H9 (cell line): ENCODE data around the gene LRIG1. TPM values are rescaled to one million over a fixed set of nuclear protein-coding genes. Genes with fewer than 3 reads are reported as not detected.

Experiments used
- DNase-seq: peaks from one replicate; pipeline ENCODE4 v3.0.0-alpha.2; 2017
- H2AFZ ChIP-seq: one replicate; pipeline ENCODE4 v1.6.1; 2013; ENCODE audit warnings: mild to moderate bottlenecking, low read length, control low read depth, moderate library complexity
- H2AK5ac ChIP-seq: 2 replicates; pipeline ENCODE4 v1.6.1; 2013; ENCODE audit warnings: low read length, control low read depth, mixed read lengths; ENCODE audit not compliant: insufficient read length
- H2BK120ac ChIP-seq: one replicate; pipeline ENCODE4 v1.6.1; 2013; ENCODE audit warnings: low read depth, mild to moderate bottlenecking, low read length, control low read depth, inconsistent platforms; ENCODE audit not compliant: poor library complexity, severe bottlenecking
- H2BK12ac ChIP-seq: 2 replicates; pipeline ENCODE4 v1.6.1; 2013; ENCODE audit warnings: low read length, control low read depth, mixed read lengths, low read depth; ENCODE audit not compliant: insufficient read length
- H2BK15ac ChIP-seq: 2 replicates; pipeline ENCODE4 v1.6.1; 2013; ENCODE audit warnings: low read depth, low read length, control low read depth
- H2BK20ac ChIP-seq: one replicate; pipeline ENCODE4 v1.6.1; 2013; ENCODE audit warnings: low read depth, mild to moderate bottlenecking, low read length, control low read depth, inconsistent platforms; ENCODE audit not compliant: poor library complexity, severe bottlenecking
- H2BK5ac ChIP-seq: 2 replicates; pipeline ENCODE4 v1.6.1; 2013; ENCODE audit warnings: low read length, control low read depth, mixed read lengths; ENCODE audit not compliant: insufficient read length
- H3K14ac ChIP-seq: 2 replicates; pipeline ENCODE4 v1.6.1; 2013; ENCODE audit warnings: low read length, control low read depth; ENCODE audit not compliant: insufficient read depth
- H3K18ac ChIP-seq: 2 replicates; pipeline ENCODE4 v1.6.1; 2013; ENCODE audit warnings: low read depth, mild to moderate bottlenecking, mixed read lengths, low read length, control low read depth; ENCODE audit not compliant: insufficient read length
- H3K23ac ChIP-seq: 2 replicates; pipeline ENCODE4 v1.6.1; 2013; ENCODE audit warnings: low read length, control low read depth, mixed read lengths, low read depth; ENCODE audit not compliant: insufficient read length
- H3K23me2 ChIP-seq: 2 replicates; pipeline ENCODE4 v1.6.1; 2013; ENCODE audit warnings: low read depth, mild to moderate bottlenecking, mixed read lengths, low read length, control low read depth; ENCODE audit not compliant: insufficient read length, poor library complexity, severe bottlenecking
- H3K27ac ChIP-seq: 2 replicates; pipeline ENCODE4 v1.5.1; 2013; ENCODE audit warnings: low read length, control low read depth, mixed read lengths, low read depth; ENCODE audit not compliant: insufficient read length
- H3K27me3 ChIP-seq: 2 replicates; pipeline ENCODE4 v1.6.1; 2013; ENCODE audit warnings: low read length, control low read depth, inconsistent platforms; ENCODE audit not compliant: insufficient read depth
- H3K4ac ChIP-seq: 2 replicates; pipeline ENCODE4 v1.6.1; 2013; ENCODE audit warnings: low read depth, mild to moderate bottlenecking, control low read depth, inconsistent platforms, low read length, moderate library complexity
- H3K4me1 ChIP-seq: 2 replicates; pipeline ENCODE4 v1.6.1; 2013; ENCODE audit warnings: low read length, control low read depth, inconsistent platforms; ENCODE audit not compliant: insufficient read depth
- H3K4me2 ChIP-seq: 2 replicates; pipeline ENCODE4 v1.6.1; 2013; ENCODE audit warnings: low read length, control low read depth, mixed read lengths; ENCODE audit not compliant: insufficient read length, insufficient read depth
- H3K56ac ChIP-seq: 2 replicates; pipeline ENCODE4 v1.6.1; 2013; ENCODE audit warnings: low read depth, mild to moderate bottlenecking, mixed read lengths, low read length, control low read depth; ENCODE audit not compliant: insufficient read length
- H3K79me1 ChIP-seq: 2 replicates; pipeline ENCODE4 v1.6.1; 2013; ENCODE audit warnings: low read depth, mild to moderate bottlenecking, moderate library complexity, low read length, control low read depth, inconsistent platforms; ENCODE audit not compliant: insufficient read depth, poor library complexity, severe bottlenecking
- H3K79me2 ChIP-seq: 2 replicates; pipeline ENCODE4 v1.6.1; 2013; ENCODE audit warnings: low read length, control low read depth, inconsistent platforms; ENCODE audit not compliant: insufficient read depth
- H3K9ac ChIP-seq: 2 replicates; pipeline ENCODE4 v1.6.1; 2013; ENCODE audit warnings: low read length, control low read depth, mixed read lengths; ENCODE audit not compliant: insufficient read length; ENCODE audit errors: extremely low read depth
- H3K9me3 ChIP-seq: one replicate; pipeline ENCODE4 v1.6.1; 2013; ENCODE audit warnings: low read depth, low read length, inconsistent platforms; ENCODE audit not compliant: control insufficient read depth
- H3T11ph ChIP-seq: one replicate; pipeline ENCODE4 v1.6.1; 2013; ENCODE audit warnings: mild to moderate bottlenecking, low read length, control low read depth, inconsistent platforms
- H4K20me1 ChIP-seq: one replicate; pipeline ENCODE4 v1.6.1; 2013; ENCODE audit not compliant: control insufficient read depth, insufficient read length, insufficient read depth
- H4K5ac ChIP-seq: 2 replicates; pipeline ENCODE4 v1.6.1; 2013; ENCODE audit warnings: low read depth, mild to moderate bottlenecking, mixed read lengths, low read length, control low read depth; ENCODE audit not compliant: insufficient read length
- H4K8ac ChIP-seq: replicated peaks from 2 replicates; pipeline ENCODE4 v1.6.1; 2013; ENCODE audit warnings: low read length, control low read depth, mixed read lengths, low read depth; ENCODE audit not compliant: insufficient read length
- H4K91ac ChIP-seq: 2 replicates; pipeline ENCODE4 v1.6.1; 2013; ENCODE audit warnings: low read depth, mild to moderate bottlenecking, moderate library complexity, mixed read lengths, low read length, control low read depth; ENCODE audit not compliant: insufficient read length
- H3K27ac Mint-ChIP-seq, 3 experiments: 2 replicates in 2 of 3; 3 replicates in 1 of 3; pipeline ENCODE4 v1.8.0; 2020 to 2021; ENCODE audit warnings: mixed read lengths in 3 of 3, mild to moderate bottlenecking in 1 of 3, moderate library complexity in 1 of 3
- H3K27me3 Mint-ChIP-seq: 2 replicates; pipeline ENCODE4 v1.8.0; 2021; ENCODE audit warnings: low read depth, mild to moderate bottlenecking, moderate library complexity, mixed read lengths
- H3K36me3 Mint-ChIP-seq, 3 experiments: 2 replicates in 2 of 3; 3 replicates in 1 of 3; pipeline ENCODE4 v1.8.0; 2020 to 2021; ENCODE audit warnings: low read depth in 3 of 3, mixed read lengths in 3 of 3; ENCODE audit not compliant: insufficient read depth in 1 of 3
- H3K4me1 Mint-ChIP-seq, 2 experiments: 2 replicates each; pipeline ENCODE4 v1.8.0; 2020; ENCODE audit warnings: mixed read lengths in 2 of 2
- H3K4me3 Mint-ChIP-seq, 2 experiments: 2 replicates in 1 of 2; 3 replicates in 1 of 2; pipeline ENCODE4 v1.8.0; 2020 to 2021; ENCODE audit warnings: mild to moderate bottlenecking in 2 of 2, mixed read lengths in 2 of 2, moderate library complexity in 1 of 2
- H3K9me3 Mint-ChIP-seq, 2 experiments: 2 replicates in 1 of 2; 3 replicates in 1 of 2; pipeline ENCODE4 v1.8.0; 2020; ENCODE audit warnings: mild to moderate bottlenecking in 2 of 2, mixed read lengths in 2 of 2, moderate library complexity in 1 of 2
- WGBS: extraction: QIAGEN DNeasy Blood & Tissue Kit; methylation state at CpG from one replicate; pipeline ENCODE4 v1.1.7; 2013; ENCODE audit warnings: missing lambda C conversion rate, low lambda C conversion rate, mixed read lengths; ENCODE audit not compliant: insufficient read length; ENCODE audit errors: extremely low coverage; 5-methylcytosine and 5-hydroxymethylcytosine counted together
- total RNA-seq: library from RNA; stranded (reverse); gene quantifications from 2 replicates; pipeline ENCODE4 v1.2.1, GENCODE V29; 2021
- TF ChIP-seq, protein P1 (sequence below): fragments of 200-600 bp; sonication (generic); conservative IDR thresholded peaks from 3 replicates; pipeline ENCODE4 v1.8.0; 2021; ENCODE audit warnings: antibody characterized with exemption, mild to moderate bottlenecking

The LRIG1 gene
- total RNA-seq, 1 experiment from 2014 or later, result 70.3 TPM

DNA sequence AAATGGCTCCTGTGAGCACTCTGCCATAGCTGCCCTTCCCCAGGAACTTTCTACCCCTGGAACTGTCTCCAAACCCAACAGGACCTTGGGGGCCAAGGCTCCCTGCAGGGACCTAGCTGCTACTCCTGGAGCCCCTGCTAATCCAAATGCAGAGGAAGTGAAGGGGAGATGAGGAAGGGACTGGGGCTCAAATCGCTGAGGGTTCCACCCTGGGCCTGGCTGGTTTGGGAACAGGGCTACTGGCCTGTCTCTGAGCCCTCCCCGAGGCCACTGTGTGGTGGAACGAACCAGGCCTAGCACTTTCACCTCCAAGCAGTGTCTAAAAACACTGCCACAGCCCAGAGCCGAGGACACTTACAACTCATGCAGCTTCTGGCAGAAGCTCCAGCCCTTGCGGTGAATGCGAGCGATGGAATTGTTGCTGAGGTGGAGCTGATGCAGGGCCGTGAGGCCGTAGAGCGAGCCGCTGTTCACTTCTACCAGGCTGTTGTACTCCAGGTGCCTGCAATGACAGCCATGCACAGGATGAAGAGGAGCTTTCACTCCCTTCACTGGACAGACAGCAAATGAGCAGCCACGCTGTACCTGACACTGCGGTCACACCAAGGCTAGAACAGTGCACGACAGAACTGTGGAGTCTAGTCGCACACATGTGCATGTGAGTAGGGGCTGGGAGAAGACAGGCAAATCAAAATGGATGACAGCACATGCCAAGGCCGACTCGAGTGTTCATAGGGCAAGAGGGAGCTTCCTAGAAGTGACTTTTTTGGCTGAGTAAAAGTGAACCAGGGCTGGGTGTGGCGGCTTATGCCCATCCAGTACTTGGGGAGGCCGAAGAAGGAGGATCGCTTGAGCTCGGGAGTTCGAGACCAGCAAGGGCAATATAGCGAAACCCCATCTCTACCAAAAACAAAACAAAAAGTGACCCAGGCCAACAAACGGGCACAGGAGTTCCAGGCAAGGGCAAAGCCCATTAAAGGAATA is 90.8 kb downstream of the LRIG1 start:
- Histone ChIP-seq H4K5ac (no peak overlapping the region), H2AFZ (no peak overlapping the region), H3K56ac (no peak overlapping the region), H3K18ac (no peak overlapping the region), H3K27ac (no peak overlapping the region), H3K4ac (no peak overlapping the region), H3K9ac (no peak overlapping the region), H4K91ac (no peak overlapping the region), H3K23me2 (no peaks in the 10 kb centered on the region), H2AK5ac (no peak overlapping the region), H3K23ac (no peak overlapping the region), H2BK12ac (no peak overlapping the region), H4K20me1 (no peaks in the 10 kb centered on the region), H2BK15ac (no peak overlapping the region), H3T11ph (no peak overlapping the region), H3K4me1 (no peaks in the 10 kb centered on the region; the same call in 1 of the 2 replicates), H4K8ac (no peak overlapping the region), H3K79me2 (no peaks in the 10 kb centered on the region; the same call in 1 of the 2 replicates), H3K4me2 (no peak overlapping the region), H2BK120ac (no peak overlapping the region), H3K27me3 (no peaks in the 10 kb centered on the region), H3K79me1 (no peaks in the 10 kb centered on the region), H2BK5ac (no peak overlapping the region), H2BK20ac (no peak overlapping the region), H3K9me3 (no peaks in the 10 kb centered on the region), H3K14ac (no peak overlapping the region)
- no peak for DNase-seq
- no peak overlapping the region for H3K4me3 Mint-ChIP-seq
- peaks cover 36 to 38% of the 10 kb centered on the region in 2 experiments for H3K4me1 Mint-ChIP-seq
- H3K9me3 Mint-ChIP-seq, result no peaks in the 10 kb centered on the region
- H3K27me3 Mint-ChIP-seq, result no peaks in the 10 kb centered on the region
- TF ChIP-seq, protein P1, sequence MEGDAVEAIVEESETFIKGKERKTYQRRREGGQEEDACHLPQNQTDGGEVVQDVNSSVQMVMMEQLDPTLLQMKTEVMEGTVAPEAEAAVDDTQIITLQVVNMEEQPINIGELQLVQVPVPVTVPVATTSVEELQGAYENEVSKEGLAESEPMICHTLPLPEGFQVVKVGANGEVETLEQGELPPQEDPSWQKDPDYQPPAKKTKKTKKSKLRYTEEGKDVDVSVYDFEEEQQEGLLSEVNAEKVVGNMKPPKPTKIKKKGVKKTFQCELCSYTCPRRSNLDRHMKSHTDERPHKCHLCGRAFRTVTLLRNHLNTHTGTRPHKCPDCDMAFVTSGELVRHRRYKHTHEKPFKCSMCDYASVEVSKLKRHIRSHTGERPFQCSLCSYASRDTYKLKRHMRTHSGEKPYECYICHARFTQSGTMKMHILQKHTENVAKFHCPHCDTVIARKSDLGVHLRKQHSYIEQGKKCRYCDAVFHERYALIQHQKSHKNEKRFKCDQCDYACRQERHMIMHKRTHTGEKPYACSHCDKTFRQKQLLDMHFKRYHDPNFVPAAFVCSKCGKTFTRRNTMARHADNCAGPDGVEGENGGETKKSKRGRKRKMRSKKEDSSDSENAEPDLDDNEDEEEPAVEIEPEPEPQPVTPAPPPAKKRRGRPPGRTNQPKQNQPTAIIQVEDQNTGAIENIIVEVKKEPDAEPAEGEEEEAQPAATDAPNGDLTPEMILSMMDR, result no peak
- peaks cover 69 to 98% (median 85%) of the 10 kb centered on the region in 3 experiments for H3K36me3 Mint-ChIP-seq
- no CpG with 5 or more reads among the region's 24 CpGs for WGBS
- peak overlapping the region in 2 of 3 experiments; percentile 86 to 89; a peak in 5 of 7 replicates for H3K27ac Mint-ChIP-seq
